Stimulated activated CD8-positive, alpha-beta memory T cell treated with anti-CD3 and anti-CD28 coated beads, Interleukin-12 subunit alpha, Interleukin-12 subunit beta, amount 100 ng/mL, for 24 hours (primary cell): ENCODE data around the gene PCSK4.

Experiments used
- DNase-seq: peaks from one replicate; pipeline ENCODE4 v3.0.0-alpha.2; 2020; ENCODE audit errors: extremely low read depth

Gene PCSK4

GRCh38 chr19:1471010-1471514 lies 19.1 kb downstream of the PCSK4 start:
- no peak for DNase-seq

GRCh38 chr19:1470305-1471009 lies 19.7 kb downstream of the PCSK4 start:
- no peak for DNase-seq

GRCh38 chr19:1470055-1470304 lies 20.2 kb downstream of the PCSK4 start:
- DNase-seq: no peak

GRCh38 chr19:1469255-1470054 lies 20.7 kb downstream of the PCSK4 start:
- DNase-seq: no peak

GRCh38 chr19:1468821-1469254 lies 21.3 kb downstream of the PCSK4 start:
- no peak for DNase-seq

- DNase-seq: no peak
Measured at GRCh38 chr19:1468274-1468820, 21.8 kb downstream of the PCSK4 start.

GRCh38 chr19:1467490-1468273 lies 22.5 kb downstream of the PCSK4 start:
- DNase-seq: no peak

GRCh38 chr19:1467215-1467489 lies 23.0 kb downstream of the PCSK4 start:
- no peak for DNase-seq

- DNase-seq: no peak
Measured at GRCh38 chr19:1466461-1467214, 23.5 kb downstream of the PCSK4 start.

GRCh38 chr19:1466018-1466460 lies 24.1 kb downstream of the PCSK4 start:
- DNase-seq: no peak

- DNase-seq: no peak
Measured at GRCh38 chr19:1465191-1466016, 24.7 kb downstream of the PCSK4 start.

- no peak for DNase-seq
Measured at GRCh38 chr19:1461862-1462261, 28.3 kb downstream of the PCSK4 start.

GRCh38 chr19:1460033-1460995 lies 29.8 kb downstream of the PCSK4 start:
- no peak for DNase-seq

- DNase-seq: no peak
Measured at GRCh38 chr19:1459479-1459878, 30.7 kb downstream of the PCSK4 start.

GRCh38 chr19:1457892-1458291 lies 32.3 kb downstream of the PCSK4 start:
- no peak for DNase-seq

- DNase-seq: no peak
Measured at GRCh38 chr19:1457031-1457739, 33.0 kb downstream of the PCSK4 start.

- no peak for DNase-seq
Measured at GRCh38 chr19:1456121-1456900, 33.8 kb downstream of the PCSK4 start.
